Suprapubic skin (tissue), 4 donors: ENCODE data around the gene HNRNPM. TPM values are rescaled to one million over a fixed set of nuclear protein-coding genes. Genes with fewer than 3 reads are reported as not detected.

ENCODE experiments used
- DNase-seq, 2 donors: peaks; one replicate each; pipeline ENCODE4 v3.0.0-alpha.2; 2019; ENCODE audit warnings: low spot score in 2 of 2
- H3K27ac ChIP-seq: fragments of 200-600 bp; sonication (generic); one replicate; pipeline ENCODE4 v1.5.1; 2019
- H3K27me3 ChIP-seq: fragments of 200-600 bp; sonication (generic); one replicate; pipeline ENCODE4 v1.5.1; 2019
- H3K36me3 ChIP-seq: fragments of 200-600 bp; sonication (generic); one replicate; pipeline ENCODE4 v1.5.1; 2019
- H3K4me1 ChIP-seq: fragments of 200-600 bp; sonication (generic); one replicate; pipeline ENCODE4 v1.5.1; 2019
- H3K4me3 ChIP-seq: fragments of 200-600 bp; sonication (generic); one replicate; pipeline ENCODE4 v1.5.1; 2019; ENCODE audit warnings: mild to moderate bottlenecking
- H3K9me3 ChIP-seq: fragments of 200-600 bp; sonication (generic); one replicate; pipeline ENCODE4 v1.5.1; 2019
- EP300 ChIP-seq: sonication (generic); formaldehyde crosslinking; IDR thresholded peaks from one replicate; pipeline ENCODE4 v1.6.1; 2017; ENCODE audit warnings: antibody characterized with exemption
- POLR2A ChIP-seq, 2 donors: fragments of 450-650 bp; IDR thresholded peaks; one replicate each; pipeline ENCODE4 v1.6.1; 2017; ENCODE audit warnings: antibody characterized with exemption in 2 of 2, mild to moderate bottlenecking in 2 of 2, moderate library complexity in 2 of 2
- POLR2AphosphoS5 ChIP-seq, 3 donors: sonication (generic); formaldehyde crosslinking; IDR thresholded peaks; one replicate each; pipeline ENCODE4 v1.6.1; 2017; ENCODE audit warnings: antibody characterized with exemption in 3 of 3
- WGBS: methylation state at CpG from one replicate; pipeline ENCODE4 v1.1.5; 2018; 5-methylcytosine and 5-hydroxymethylcytosine counted together
- total RNA-seq, 4 donors: library from RNA; depleted of rRNA; stranded (reverse); fragments of >200 nt; gene quantifications; one replicate each; pipeline ENCODE4 v1.1.0, GENCODE V29; 2016
- TF ChIP-seq, protein P1 (sequence below), 2 donors: fragments of 200-600 bp in 1 of 2; fragments of 450-650 bp in 1 of 2; sonication (generic) in 1 of 2; IDR thresholded peaks; one replicate each; pipeline ENCODE4 v1.5.1; 2016 to 2019; ENCODE audit warnings: antibody characterized with exemption in 2 of 2, mild to moderate bottlenecking in 1 of 2, moderate library complexity in 1 of 2

The HNRNPM gene
- total RNA-seq, 4 donors from 2014 or later, result 85.5 to 128 (median 121) TPM

DNA sequence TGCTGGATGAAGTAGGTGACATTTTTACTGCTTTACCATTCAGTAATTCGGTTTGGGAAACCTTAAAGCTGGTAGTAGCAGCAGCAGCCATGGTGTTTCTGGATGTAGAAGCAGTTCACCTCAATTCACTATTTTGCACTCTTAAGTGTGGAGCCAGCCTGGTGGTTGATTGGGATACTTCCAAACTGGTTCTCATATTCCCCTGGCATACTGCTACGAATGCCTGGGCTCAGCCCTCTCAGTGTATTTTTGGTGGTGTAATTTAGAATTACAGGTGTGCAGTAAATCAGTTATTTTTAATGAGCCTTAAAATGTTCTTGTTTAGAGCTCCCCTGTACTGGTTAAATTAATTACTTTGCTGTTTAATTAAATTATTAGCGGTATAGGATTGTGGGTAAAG lies 12.4 kb downstream of the HNRNPM start:
- Histone ChIP-seq H3K9me3 (no peaks in the 10 kb centered on the region), H3K27ac (no peak overlapping the region), H3K4me1 (peaks cover 68% of the 10 kb centered on the region), H3K4me3 (no peak overlapping the region), H3K36me3 (peaks cover 10% of the 10 kb centered on the region), H3K27me3 (no peaks in the 10 kb centered on the region)
- WGBS, result 71% methylated on average over 3 of the region's 3 CpGs
- TF ChIP-seq, protein P1, sequence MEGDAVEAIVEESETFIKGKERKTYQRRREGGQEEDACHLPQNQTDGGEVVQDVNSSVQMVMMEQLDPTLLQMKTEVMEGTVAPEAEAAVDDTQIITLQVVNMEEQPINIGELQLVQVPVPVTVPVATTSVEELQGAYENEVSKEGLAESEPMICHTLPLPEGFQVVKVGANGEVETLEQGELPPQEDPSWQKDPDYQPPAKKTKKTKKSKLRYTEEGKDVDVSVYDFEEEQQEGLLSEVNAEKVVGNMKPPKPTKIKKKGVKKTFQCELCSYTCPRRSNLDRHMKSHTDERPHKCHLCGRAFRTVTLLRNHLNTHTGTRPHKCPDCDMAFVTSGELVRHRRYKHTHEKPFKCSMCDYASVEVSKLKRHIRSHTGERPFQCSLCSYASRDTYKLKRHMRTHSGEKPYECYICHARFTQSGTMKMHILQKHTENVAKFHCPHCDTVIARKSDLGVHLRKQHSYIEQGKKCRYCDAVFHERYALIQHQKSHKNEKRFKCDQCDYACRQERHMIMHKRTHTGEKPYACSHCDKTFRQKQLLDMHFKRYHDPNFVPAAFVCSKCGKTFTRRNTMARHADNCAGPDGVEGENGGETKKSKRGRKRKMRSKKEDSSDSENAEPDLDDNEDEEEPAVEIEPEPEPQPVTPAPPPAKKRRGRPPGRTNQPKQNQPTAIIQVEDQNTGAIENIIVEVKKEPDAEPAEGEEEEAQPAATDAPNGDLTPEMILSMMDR (IDR thresholded peaks at IDR 0.05), result no peak
- TF ChIP-seq POLR2AphosphoS5 (IDR thresholded peaks at IDR 0.05) (no peak), POLR2A (IDR thresholded peaks at IDR 0.05) (no peak), EP300 (no peak)
- no peak for DNase-seq

DNA sequence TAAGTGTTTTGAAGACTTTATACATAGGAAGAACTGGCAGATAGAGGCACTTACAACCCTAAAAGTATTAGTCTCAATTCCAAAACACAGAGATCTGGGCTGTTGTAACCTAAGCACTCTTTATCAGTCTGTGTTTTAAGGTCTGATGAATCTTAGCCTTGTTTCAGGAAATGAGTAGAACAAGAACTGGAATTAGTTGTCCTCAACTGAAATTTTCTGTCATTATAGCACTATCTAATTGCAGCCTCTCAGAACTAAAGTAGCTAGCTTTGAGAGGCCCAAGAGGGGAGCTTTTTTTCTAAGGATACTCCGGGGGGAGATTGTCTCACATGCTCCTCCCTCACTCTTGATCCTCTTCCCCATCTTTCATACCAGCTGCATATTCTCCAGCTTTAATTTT lies 13.1 kb downstream of the HNRNPM start:
- H3K4me1 ChIP-seq, result peaks cover 66% of the 10 kb centered on the region
- H3K27me3 ChIP-seq, result no peaks in the 10 kb centered on the region
- peaks cover 10% of the 10 kb centered on the region for H3K36me3 ChIP-seq
- H3K4me3 ChIP-seq, result no peak overlapping the region
- 64% methylated on average over 1 of the region's 1 CpG for WGBS
- H3K9me3 ChIP-seq, result no peaks in the 10 kb centered on the region
- TF ChIP-seq POLR2AphosphoS5 (IDR thresholded peaks at IDR 0.05) (no peak), EP300 (no peak), POLR2A (IDR thresholded peaks at IDR 0.05) (no peak)
- TF ChIP-seq, protein P1 (IDR thresholded peaks at IDR 0.05), result no peak
- no peak for DNase-seq
- H3K27ac ChIP-seq, result no peak overlapping the region

DNA sequence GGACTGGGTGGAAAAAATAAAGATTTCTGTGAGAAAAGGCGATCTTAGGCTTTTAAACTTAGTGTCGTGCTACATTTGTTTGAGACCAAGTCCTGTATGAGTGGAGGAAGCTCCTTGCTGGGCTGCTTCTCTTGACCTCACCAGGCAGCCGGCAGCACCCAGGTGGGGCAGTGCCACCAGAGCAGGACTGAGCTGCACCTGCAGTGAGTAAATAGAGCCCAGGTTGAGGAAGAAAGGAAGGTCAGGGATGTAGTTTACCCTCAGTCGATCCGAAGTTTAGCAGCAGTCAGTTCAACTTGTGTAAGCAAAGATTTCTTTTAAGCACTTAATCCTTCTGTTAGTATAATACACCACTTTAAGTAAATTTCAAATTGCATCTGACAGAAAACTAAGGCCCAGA lies 13.6 kb downstream of the HNRNPM start:
- H3K4me1 ChIP-seq, result peaks cover 64% of the 10 kb centered on the region
- DNase-seq, result no peak
- TF ChIP-seq EP300, result no peak
- TF ChIP-seq POLR2A (IDR thresholded peaks at IDR 0.05), result no peak
- TF ChIP-seq, protein P1 (IDR thresholded peaks at IDR 0.05), result no peak
- TF ChIP-seq POLR2AphosphoS5 (IDR thresholded peaks at IDR 0.05), result no peak
- H3K27me3 ChIP-seq, result no peaks in the 10 kb centered on the region
- no peak overlapping the region for H3K4me3 ChIP-seq
- H3K9me3 ChIP-seq, result no peaks in the 10 kb centered on the region
- WGBS, result 74% methylated on average over 5 of the region's 5 CpGs
- peaks cover 10% of the 10 kb centered on the region for H3K36me3 ChIP-seq
- H3K27ac ChIP-seq, result no peak overlapping the region

DNA sequence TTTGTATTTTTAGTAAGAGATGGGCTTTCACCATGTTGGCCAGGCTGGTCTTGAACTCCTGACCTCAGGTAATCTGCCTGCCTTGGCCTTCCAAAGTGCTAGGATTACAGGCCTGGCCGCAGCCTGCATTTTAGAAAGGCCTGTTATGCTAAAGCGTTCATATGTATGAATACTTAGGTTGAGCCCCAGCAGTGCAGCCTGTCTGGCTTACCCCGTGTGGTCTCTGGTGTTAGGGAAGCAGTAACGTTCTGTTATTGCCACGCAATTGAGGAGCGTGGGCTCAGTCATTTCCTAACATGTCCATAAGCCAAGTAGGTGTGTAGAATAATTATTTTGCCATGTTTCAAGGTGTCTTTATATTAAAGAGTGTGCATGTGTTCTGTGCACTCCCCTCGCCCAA lies 14.3 kb downstream of the HNRNPM start:
- Histone ChIP-seq H3K4me3 (no peak overlapping the region), H3K27me3 (no peaks in the 10 kb centered on the region), H3K4me1 (peaks cover 57% of the 10 kb centered on the region), H3K9me3 (no peaks in the 10 kb centered on the region), H3K27ac (peak overlapping the region; percentile 40), H3K36me3 (peaks cover 16% of the 10 kb centered on the region)
- no peak for TF ChIP-seq EP300
- no peak for TF ChIP-seq POLR2A (IDR thresholded peaks at IDR 0.05)
- TF ChIP-seq, protein P1 (IDR thresholded peaks at IDR 0.05), result no peak
- no peak for TF ChIP-seq POLR2AphosphoS5 (IDR thresholded peaks at IDR 0.05)
- DNase-seq, result no peak
- 75% methylated on average over 7 of the region's 7 CpGs for WGBS

DNA sequence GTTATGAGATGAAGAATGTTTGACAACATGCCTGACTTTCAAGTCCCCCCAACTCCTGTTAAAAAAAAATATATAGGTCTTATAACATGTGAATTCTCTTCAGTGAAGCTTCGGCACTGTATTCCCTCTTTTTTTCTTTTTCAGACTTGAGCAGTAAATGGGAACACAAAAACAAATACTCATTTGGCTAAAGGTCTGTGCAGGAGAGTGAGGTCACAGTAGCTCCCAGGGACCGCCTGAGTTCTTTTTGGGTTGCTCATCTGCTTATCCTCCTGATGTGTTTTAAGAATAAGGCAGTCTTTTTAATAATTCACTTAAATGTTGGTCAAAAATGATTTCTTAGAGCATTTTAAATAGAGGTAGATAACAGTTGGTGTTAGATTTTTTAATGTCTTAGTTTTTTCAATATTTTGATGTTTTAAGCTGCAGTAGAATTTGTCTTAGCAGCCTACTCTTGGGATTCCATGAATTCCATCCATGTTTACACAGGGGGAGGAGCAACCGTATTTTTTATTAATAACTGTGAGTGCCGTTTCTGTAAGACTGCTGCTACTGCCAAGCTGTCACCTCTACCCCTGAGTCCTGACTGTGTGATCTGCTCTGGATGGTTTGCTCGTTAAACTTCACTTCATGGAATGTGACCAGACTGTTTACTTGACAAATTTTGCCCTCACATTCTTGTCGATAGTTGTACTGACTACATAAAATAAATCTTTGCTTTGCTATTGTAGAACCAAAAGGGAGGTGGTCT lies 14.9 kb downstream of the HNRNPM start:
- no peaks in the 10 kb centered on the region for H3K9me3 ChIP-seq
- no peaks in the 10 kb centered on the region for H3K27me3 ChIP-seq
- TF ChIP-seq, protein P1 (IDR thresholded peaks at IDR 0.05), result no peak
- TF ChIP-seq POLR2A (IDR thresholded peaks at IDR 0.05) (no peak), EP300 (no peak), POLR2AphosphoS5 (IDR thresholded peaks at IDR 0.05) (no peak)
- no peak for DNase-seq
- H3K4me3 ChIP-seq, result no peak overlapping the region
- peaks cover 22% of the 10 kb centered on the region for H3K36me3 ChIP-seq
- WGBS, result 37% methylated on average over 6 of the region's 6 CpGs
- peak overlapping the region; percentile 40 for H3K27ac ChIP-seq
- peaks cover 51% of the 10 kb centered on the region for H3K4me1 ChIP-seq
